ACC112 (cell line): Measurements from ENCODE around the gene ARHGAP22.

ENCODE experiments used
- H2AFZ ChIP-seq: fragments of 200-600 bp; sonication (generic); one replicate; pipeline ENCODE4 v1.6.0; 2017; ENCODE audit warnings: antibody characterized with exemption, low read length; ENCODE audit not compliant: unreplicated experiment
- H3K27ac ChIP-seq: fragments of 200-600 bp; sonication (generic); 2 replicates; pipeline ENCODE4 v1.5.1; 2014; ENCODE audit warnings: low read depth, mild to moderate bottlenecking, antibody characterized with exemption, low read length, moderate library complexity
- H3K27me3 ChIP-seq: fragments of 200-600 bp; sonication (generic); 2 replicates; pipeline ENCODE4 v1.6.1; 2014; ENCODE audit warnings: mild to moderate bottlenecking, antibody characterized with exemption, low read length, moderate library complexity, mixed read lengths; ENCODE audit not compliant: insufficient read depth
- H3K36me3 ChIP-seq: fragments of 200-600 bp; sonication (generic); 2 replicates; pipeline ENCODE4 v1.6.1; 2016; ENCODE audit warnings: mild to moderate bottlenecking, antibody characterized with exemption, low read length, moderate library complexity, mixed read lengths; ENCODE audit not compliant: insufficient read depth
- H3K4me1 ChIP-seq: fragments of 200-600 bp; sonication (generic); one replicate; pipeline ENCODE4 v1.6.1; 2016; ENCODE audit warnings: low read length, mixed read lengths; ENCODE audit not compliant: insufficient read depth, unreplicated experiment, control insufficient read depth
- H3K4me3 ChIP-seq: fragments of 200-600 bp; sonication (generic); 2 replicates; pipeline ENCODE4 v1.5.1; 2014; ENCODE audit warnings: mild to moderate bottlenecking, low read depth, low read length
- H3K79me2 ChIP-seq: fragments of 200-600 bp; sonication (generic); one replicate; pipeline ENCODE4 v1.6.0; 2016; ENCODE audit warnings: low read length; ENCODE audit not compliant: control insufficient read depth, unreplicated experiment, insufficient read depth

Gene ARHGAP22

GRCh38 chr10:48459270-48460150 lies 145.4 kb downstream of the ARHGAP22 start:
- Histone ChIP-seq H3K79me2 (no peaks in the 10 kb centered on the region), H3K27ac (no peak overlapping the region), H3K4me3 (no peak overlapping the region), H2AFZ (no peak overlapping the region), H3K4me1 (no peaks in the 10 kb centered on the region), H3K36me3 (0 out of 2 replicates have a peak, but pooled peaks cover 2% of the 10 kb centered on the region), H3K27me3 (no peaks in the 10 kb centered on the region)

GRCh38 chr10:48458662-48459048 lies 146.2 kb downstream of the ARHGAP22 start:
- no peak overlapping the region for H3K27ac ChIP-seq
- 0 out of 2 replicates have a peak, but pooled peaks cover 2% of the 10 kb centered on the region for H3K36me3 ChIP-seq
- no peaks in the 10 kb centered on the region for H3K4me1 ChIP-seq
- H3K27me3 ChIP-seq, result no peaks in the 10 kb centered on the region
- H3K79me2 ChIP-seq, result no peaks in the 10 kb centered on the region
- H3K4me3 ChIP-seq, result no peak overlapping the region
- H2AFZ ChIP-seq, result no peak overlapping the region

DNA sequence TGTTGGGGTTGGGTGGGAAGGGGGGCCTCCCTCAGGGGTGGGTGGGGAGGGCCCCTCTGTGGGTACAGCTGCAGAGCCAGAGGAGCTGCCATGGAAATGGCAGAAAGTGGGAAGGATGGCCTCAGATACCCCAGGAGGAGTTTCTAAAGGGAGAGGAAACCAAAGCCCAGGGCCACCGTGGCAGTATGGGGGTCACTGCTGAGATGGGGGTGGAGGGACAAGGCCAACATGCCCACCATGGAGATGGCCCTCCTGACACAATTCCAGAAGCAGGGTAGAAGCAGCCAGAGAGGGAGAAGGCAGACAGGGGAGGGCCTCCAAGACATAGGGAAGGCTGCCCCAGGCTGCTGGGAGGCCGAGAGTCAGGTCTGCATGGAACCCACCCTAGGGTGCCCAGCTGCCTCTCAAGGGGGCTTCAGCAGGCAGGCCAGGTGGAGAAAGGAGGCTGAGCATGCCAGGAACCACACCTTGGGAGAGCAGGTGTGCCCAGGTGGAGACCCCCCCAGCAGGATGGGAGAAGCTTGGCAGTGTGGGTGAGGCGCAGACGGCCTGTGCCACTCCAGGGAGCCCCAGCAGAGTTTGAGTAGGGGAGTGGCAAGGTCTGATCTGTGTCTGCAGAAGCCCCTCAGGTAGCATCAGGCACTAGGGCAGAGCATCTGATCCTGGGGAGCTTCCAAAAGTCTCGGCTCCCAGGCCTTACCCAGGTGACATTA lies 146.8 kb downstream of the ARHGAP22 start:
- Histone ChIP-seq H3K4me1 (no peaks in the 10 kb centered on the region), H3K27me3 (no peaks in the 10 kb centered on the region), H2AFZ (no peak overlapping the region), H3K27ac (no peak overlapping the region), H3K4me3 (no peak overlapping the region), H3K36me3 (0 out of 2 replicates have a peak, but pooled peaks cover 2% of the 10 kb centered on the region), H3K79me2 (no peaks in the 10 kb centered on the region)

GRCh38 chr10:48456808-48457761 lies 147.8 kb downstream of the ARHGAP22 start:
- 0 out of 2 replicates have a peak, but pooled peaks cover 2% of the 10 kb centered on the region for H3K36me3 ChIP-seq
- H3K79me2 ChIP-seq, result no peaks in the 10 kb centered on the region
- no peak overlapping the region for H2AFZ ChIP-seq
- H3K4me1 ChIP-seq, result no peaks in the 10 kb centered on the region
- no peaks in the 10 kb centered on the region for H3K27me3 ChIP-seq
- H3K27ac ChIP-seq, result no peak overlapping the region
- no peak overlapping the region for H3K4me3 ChIP-seq

DNA sequence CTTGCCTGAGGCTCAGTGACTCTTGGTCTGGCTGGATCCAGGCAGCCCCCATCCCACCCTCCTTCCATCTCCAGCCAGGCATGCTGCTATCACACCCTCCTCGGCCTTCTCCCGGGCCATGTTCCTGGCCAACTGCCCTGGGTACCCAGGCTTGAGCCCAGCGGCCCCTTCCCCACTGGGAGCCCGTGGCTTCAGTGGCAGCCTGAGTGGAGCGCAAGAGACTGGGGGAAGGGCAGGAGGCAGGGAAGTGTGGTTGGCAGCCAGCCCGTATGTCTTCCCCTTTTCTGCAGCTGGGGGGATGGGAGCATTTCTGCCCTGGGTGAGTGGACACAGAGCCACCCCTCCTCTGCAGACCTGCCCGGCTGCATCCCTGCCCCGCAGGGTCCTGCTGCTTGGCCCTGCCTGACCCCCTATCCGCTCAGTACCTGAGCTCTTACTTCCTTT lies 148.5 kb downstream of the ARHGAP22 start:
- no peaks in the 10 kb centered on the region for H3K79me2 ChIP-seq
- H3K4me3 ChIP-seq, result no peak overlapping the region
- H3K4me1 ChIP-seq, result no peaks in the 10 kb centered on the region
- no peak overlapping the region for H2AFZ ChIP-seq
- no peak overlapping the region for H3K27ac ChIP-seq
- H3K36me3 ChIP-seq, result 0 out of 2 replicates have a peak, but pooled peaks cover 2% of the 10 kb centered on the region
- no peaks in the 10 kb centered on the region for H3K27me3 ChIP-seq

- no peak overlapping the region for H2AFZ ChIP-seq
- no peaks in the 10 kb centered on the region for H3K36me3 ChIP-seq
- H3K27ac ChIP-seq, result no peak overlapping the region
- H3K27me3 ChIP-seq, result no peaks in the 10 kb centered on the region
- no peak overlapping the region for H3K4me3 ChIP-seq
- no peaks in the 10 kb centered on the region for H3K79me2 ChIP-seq
- H3K4me1 ChIP-seq, result no peaks in the 10 kb centered on the region
Observed at GRCh38 chr10:48455392-48456151, 149.3 kb downstream of the ARHGAP22 start.

DNA sequence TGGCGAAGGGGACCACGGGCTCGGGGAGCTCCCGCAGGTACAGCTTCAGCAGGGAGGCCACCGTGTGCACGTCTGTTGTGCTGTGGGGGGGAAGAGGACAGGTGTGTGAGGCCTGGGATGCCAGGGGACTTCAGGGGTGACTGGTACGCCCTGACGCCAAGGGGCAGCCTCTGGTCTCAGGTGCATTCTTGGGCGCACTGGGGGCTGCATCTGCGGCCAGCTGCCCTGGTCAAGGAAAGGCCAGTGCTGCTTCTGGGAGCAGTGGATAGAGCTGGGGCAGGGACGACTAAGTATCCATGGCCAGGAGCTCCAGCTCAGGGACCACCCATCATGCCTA lies 149.8 kb downstream of the ARHGAP22 start:
- Histone ChIP-seq H3K27ac (no peak overlapping the region), H3K36me3 (no peaks in the 10 kb centered on the region; the same call in 1 of the 2 replicates), H3K4me1 (no peaks in the 10 kb centered on the region), H3K79me2 (no peaks in the 10 kb centered on the region), H2AFZ (no peak overlapping the region), H3K27me3 (no peaks in the 10 kb centered on the region), H3K4me3 (no peak overlapping the region)

DNA sequence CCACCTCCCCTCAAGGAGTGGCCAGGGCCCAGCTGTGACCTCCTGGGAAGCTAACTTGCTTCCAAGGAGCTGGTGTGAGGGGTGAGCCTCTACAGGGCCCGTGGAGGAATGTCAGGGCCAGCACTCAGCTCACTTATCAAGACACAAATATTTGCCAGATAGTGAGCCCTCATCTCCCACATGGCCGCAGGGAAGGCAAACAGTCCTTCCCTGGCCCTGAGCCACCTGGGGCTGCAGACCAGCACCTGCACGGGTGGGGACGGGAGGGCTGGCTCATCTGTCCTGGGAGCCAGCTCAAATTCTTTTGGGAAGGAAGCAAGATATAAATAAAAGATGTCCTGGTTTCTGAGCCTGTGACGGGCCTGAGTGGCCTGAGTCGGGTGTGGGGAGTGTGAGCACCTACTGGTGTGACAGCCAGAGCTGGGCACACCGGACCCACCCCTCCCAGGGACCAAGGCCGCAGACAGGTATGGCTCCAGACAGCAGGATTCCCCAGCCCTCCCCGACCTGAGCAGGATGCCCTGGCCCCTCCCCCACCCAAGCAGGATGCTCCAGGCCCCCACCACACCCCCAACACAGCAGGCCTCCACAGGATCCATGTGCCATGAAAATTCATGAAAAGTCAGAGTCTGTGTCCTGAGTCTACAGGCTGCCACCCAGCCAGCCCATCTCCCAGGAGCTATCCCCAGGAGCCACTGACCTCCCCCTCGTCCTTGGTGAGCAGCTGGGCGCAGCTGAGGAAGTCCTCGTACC lies 150.4 kb downstream of the ARHGAP22 start:
- H3K36me3 ChIP-seq, result no peaks in the 10 kb centered on the region; the same call in 1 of the 2 replicates
- peaks cover 1% of the 10 kb centered on the region for H3K4me1 ChIP-seq
- no peak overlapping the region for H3K4me3 ChIP-seq
- no peaks in the 10 kb centered on the region for H3K79me2 ChIP-seq
- H3K27ac ChIP-seq, result no peak overlapping the region
- no peak overlapping the region for H2AFZ ChIP-seq
- H3K27me3 ChIP-seq, result no peaks in the 10 kb centered on the region

- H3K4me1 ChIP-seq, result peaks cover 8% of the 10 kb centered on the region
- no peak overlapping the region for H3K4me3 ChIP-seq
- H3K27ac ChIP-seq, result no peak overlapping the region
- no peaks in the 10 kb centered on the region for H3K79me2 ChIP-seq
- H3K27me3 ChIP-seq, result no peaks in the 10 kb centered on the region
- H2AFZ ChIP-seq, result no peak overlapping the region
- H3K36me3 ChIP-seq, result no peaks in the 10 kb centered on the region; the same call in 1 of the 2 replicates
Observed at GRCh38 chr10:48453451-48454301, 151.2 kb downstream of the ARHGAP22 start.
